HFF-Myc (cell line): ENCODE data around the gene MYL12B.
A peak's percentile ranks its signal among the peaks of the same experiment; 100 is the strongest.

Experiments
- DNase-seq: peaks from one replicate; pipeline ENCODE4 v3.0.0-alpha.2; 2011; ENCODE audit warnings: low read depth; ENCODE audit errors: extremely low read depth
- H3K4me3 ChIP-seq: replicated peaks from 2 replicates; pipeline ENCODE4 v1.5.1; 2011; ENCODE audit warnings: low read depth, mild to moderate bottlenecking, control low read depth, low read length
- CTCF ChIP-seq: IDR thresholded peaks from 2 replicates; pipeline ENCODE4 v1.5.1; 2012; ENCODE audit warnings: mild to moderate bottlenecking, low read depth, low read length, control low read depth; ENCODE audit errors: missing control alignments

Gene MYL12B

GRCh38 chr18:3235846-3236245, 26.1 kb upstream of the MYL12B start:
- H3K4me3 ChIP-seq, result no peak overlapping the region
- DNase-seq, result no peak
- TF ChIP-seq CTCF, result no peak

- TF ChIP-seq CTCF, result no peak
- no peak overlapping the region for H3K4me3 ChIP-seq
- DNase-seq, result no peak
Observed at GRCh38 chr18:3236470-3236869, 25.5 kb upstream of the MYL12B start.

GRCh38 chr18:3238742-3239141, 23.2 kb upstream of the MYL12B start:
- no peak for DNase-seq
- no peak overlapping the region for H3K4me3 ChIP-seq
- TF ChIP-seq CTCF, result peak; percentile 9

- no peak for DNase-seq
- no peak overlapping the region; the same call in 1 of the 2 replicates for H3K4me3 ChIP-seq
- no peak for TF ChIP-seq CTCF
Observed at GRCh38 chr18:3245185-3245564, 16.8 kb upstream of the MYL12B start.

- peak overlapping the region; percentile 88 for H3K4me3 ChIP-seq
- TF ChIP-seq CTCF, result peak; percentile 87
- DNase-seq, result peak; percentile 65
Observed at GRCh38 chr18:3245853-3246634, 15.9 kb upstream of the MYL12B start.

- no peak for TF ChIP-seq CTCF
Observed at GRCh38 chr18:3246635-3247239, 15.2 kb upstream of the MYL12B start.

More at GRCh38 chr18:3246635-3247239, 15.2 kb upstream of the MYL12B start:
- H3K4me3 ChIP-seq, result peak overlapping the region; percentile 88
- no peak for DNase-seq
